HepG2 (cell line): ENCODE data around the gene NABP2. TPM values are rescaled to one million over a fixed set of nuclear protein-coding genes. Genes with fewer than 3 reads are reported as not detected.

Experiments
- FOXA3 ChIP-seq: IDR thresholded peaks from 2 replicates; pipeline ENCODE4 v1.6.1; 2016; ENCODE audit warnings: missing genetic modification reagents, missing compliant biosample characterization
- KLF6 ChIP-seq: IDR thresholded peaks from 2 replicates; pipeline ENCODE4 v1.8.0; 2016; ENCODE audit warnings: missing biosample characterization, missing genetic modification reagents
- MEF2D ChIP-seq: sonication (generic); formaldehyde crosslinking; IDR thresholded peaks from 2 replicates; pipeline ENCODE4 v1.5.1; 2020; ENCODE audit warnings: mild to moderate bottlenecking, missing genetic modification reagents
- STAT6 ChIP-seq: sonication (generic); formaldehyde crosslinking; IDR thresholded peaks from 2 replicates; pipeline ENCODE4 v1.4.0; 2020; ENCODE audit warnings: missing genetic modification reagents, mild to moderate bottlenecking, borderline replicate concordance
- ZNF337 ChIP-seq: sonication (generic); formaldehyde crosslinking; IDR thresholded peaks from 2 replicates; pipeline ENCODE4 v1.5.1; 2020; ENCODE audit warnings: missing genetic modification reagents, low read depth, mild to moderate bottlenecking, borderline replicate concordance
- ZNF431 ChIP-seq: sonication (generic); formaldehyde crosslinking; IDR thresholded peaks from 2 replicates; pipeline ENCODE4 v1.9.0; 2022; ENCODE audit warnings: missing genetic modification reagents, low read depth, mild to moderate bottlenecking, borderline replicate concordance
- ZNF614 ChIP-seq: IDR thresholded peaks from 2 replicates; pipeline ENCODE4 v1.6.1; 2018; ENCODE audit warnings: missing biosample characterization, missing genetic modification reagents, inconsistent platforms, borderline replicate concordance
- ZNF7 ChIP-seq: IDR thresholded peaks from 2 replicates; pipeline ENCODE4 v1.6.1; 2016; ENCODE audit warnings: missing biosample characterization, missing genetic modification reagents
- ZNF749 ChIP-seq: sonication (generic); formaldehyde crosslinking; IDR thresholded peaks from 2 replicates; pipeline ENCODE4 v1.8.0; 2022; ENCODE audit warnings: mild to moderate bottlenecking, missing genetic modification reagents, moderate library complexity, borderline replicate concordance
- ZNF781 ChIP-seq: sonication (generic); formaldehyde crosslinking; IDR thresholded peaks from 2 replicates; pipeline ENCODE4 v1.5.1; 2020; ENCODE audit warnings: borderline replicate concordance, mild to moderate bottlenecking, missing genetic modification reagents; ENCODE audit errors: not compliant biosample characterization
- ZNF850 ChIP-seq: sonication (generic); formaldehyde crosslinking; conservative IDR thresholded peaks from 2 replicates; pipeline ENCODE4 v1.9.0; 2021; ENCODE audit warnings: mild to moderate bottlenecking, missing genetic modification reagents
- polyA plus RNA-seq, 8 experiments: library from polyadenylated mRNA; depleted of rRNA in 3 of 8; stranded (reverse) in 7 of 8; unstranded in 1 of 8; fragments of >200 nt; fragmentation: Illumina TruSeq in 4 of 8; extraction: Trizol in 4 of 8; gene quantifications; 2 replicates each; pipeline versions ENCODE4 v1.2.1 to v1.2.3, GENCODE V29; 2011 to 2016; ENCODE audit warnings: low read depth in 4 of 8, missing spikeins in 1 of 8, mixed read lengths in 1 of 8; ENCODE audit not compliant: insufficient read depth in 1 of 8
- total RNA-seq, 5 experiments: library from RNA; depleted of rRNA; stranded (reverse); fragments of >200 nt; fragmentation: Illumina TruSeq; extraction: Trizol; gene quantifications; 2 replicates each; pipeline ENCODE4 v1.2.3, GENCODE V29; 2016; ENCODE audit warnings: low read depth in 1 of 5
- TF ChIP-seq, protein P1 (sequence below): sonication (generic); formaldehyde crosslinking; IDR thresholded peaks from 2 replicates; pipeline ENCODE4 v1.8.0; 2023; ENCODE audit warnings: mild to moderate bottlenecking, missing genetic modification reagents
- TF ChIP-seq, protein P2 (sequence below): sonication (generic); formaldehyde crosslinking; IDR thresholded peaks from 2 replicates; pipeline ENCODE4 v1.4.0; 2020; ENCODE audit warnings: missing genetic modification reagents, mild to moderate bottlenecking, borderline replicate concordance
- TF ChIP-seq, protein P3 (sequence below), 2 experiments: sonication (generic) in 1 of 2; formaldehyde crosslinking in 1 of 2; IDR thresholded peaks; 2 replicates each; pipeline versions ENCODE4 v1.4.0 to v1.6.1; 2018 to 2020; ENCODE audit warnings: missing genetic modification reagents in 2 of 2, borderline replicate concordance in 1 of 2, low read depth in 1 of 2, mild to moderate bottlenecking in 1 of 2, missing biosample characterization in 1 of 2
- TF ChIP-seq, protein P4 (sequence below): sonication (generic); formaldehyde crosslinking; IDR thresholded peaks from 2 replicates; pipeline ENCODE4 v1.4.0; 2020; ENCODE audit warnings: missing genetic modification reagents, borderline replicate concordance

Gene NABP2
- total and polyA plus RNA-seq, 2 of the 13 experiments (the other 11 are each of a cell fraction or from before 2014, with no cell fraction given): 33.2 to 35.5 TPM

- peak; percentile 72 for TF ChIP-seq ZNF614 (CRISPR knock-in tag)
- no peak for TF ChIP-seq ZNF7
- TF ChIP-seq MEF2D (CRISPR knock-in tag): peak; percentile 69; the same call in 1 of the 2 replicates
- no peak for TF ChIP-seq ZNF850
- peak; percentile 61; the same call in 1 of the 2 replicates for TF ChIP-seq ZNF749
- TF ChIP-seq, protein P1, sequence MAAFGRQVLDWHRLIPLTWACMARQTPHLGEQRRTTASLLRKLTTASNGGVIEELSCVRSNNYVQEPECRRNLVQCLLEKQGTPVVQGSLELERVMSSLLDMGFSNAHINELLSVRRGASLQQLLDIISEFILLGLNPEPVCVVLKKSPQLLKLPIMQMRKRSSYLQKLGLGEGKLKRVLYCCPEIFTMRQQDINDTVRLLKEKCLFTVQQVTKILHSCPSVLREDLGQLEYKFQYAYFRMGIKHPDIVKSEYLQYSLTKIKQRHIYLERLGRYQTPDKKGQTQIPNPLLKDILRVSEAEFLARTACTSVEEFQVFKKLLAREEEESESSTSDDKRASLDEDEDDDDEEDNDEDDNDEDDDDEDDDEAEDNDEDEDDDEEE (CRISPR knock-in tag): 0 out of 2 replicates have a peak, but pooled peaks have one; percentile 41
- peak; percentile 66 for TF ChIP-seq FOXA3 (CRISPR knock-in tag)
- no peak; the same call in 1 of the 2 replicates for TF ChIP-seq KLF6 (CRISPR knock-in tag)
- TF ChIP-seq ZNF337: peak; percentile 81; the same call in 1 of the 2 replicates
- TF ChIP-seq, protein P2, sequence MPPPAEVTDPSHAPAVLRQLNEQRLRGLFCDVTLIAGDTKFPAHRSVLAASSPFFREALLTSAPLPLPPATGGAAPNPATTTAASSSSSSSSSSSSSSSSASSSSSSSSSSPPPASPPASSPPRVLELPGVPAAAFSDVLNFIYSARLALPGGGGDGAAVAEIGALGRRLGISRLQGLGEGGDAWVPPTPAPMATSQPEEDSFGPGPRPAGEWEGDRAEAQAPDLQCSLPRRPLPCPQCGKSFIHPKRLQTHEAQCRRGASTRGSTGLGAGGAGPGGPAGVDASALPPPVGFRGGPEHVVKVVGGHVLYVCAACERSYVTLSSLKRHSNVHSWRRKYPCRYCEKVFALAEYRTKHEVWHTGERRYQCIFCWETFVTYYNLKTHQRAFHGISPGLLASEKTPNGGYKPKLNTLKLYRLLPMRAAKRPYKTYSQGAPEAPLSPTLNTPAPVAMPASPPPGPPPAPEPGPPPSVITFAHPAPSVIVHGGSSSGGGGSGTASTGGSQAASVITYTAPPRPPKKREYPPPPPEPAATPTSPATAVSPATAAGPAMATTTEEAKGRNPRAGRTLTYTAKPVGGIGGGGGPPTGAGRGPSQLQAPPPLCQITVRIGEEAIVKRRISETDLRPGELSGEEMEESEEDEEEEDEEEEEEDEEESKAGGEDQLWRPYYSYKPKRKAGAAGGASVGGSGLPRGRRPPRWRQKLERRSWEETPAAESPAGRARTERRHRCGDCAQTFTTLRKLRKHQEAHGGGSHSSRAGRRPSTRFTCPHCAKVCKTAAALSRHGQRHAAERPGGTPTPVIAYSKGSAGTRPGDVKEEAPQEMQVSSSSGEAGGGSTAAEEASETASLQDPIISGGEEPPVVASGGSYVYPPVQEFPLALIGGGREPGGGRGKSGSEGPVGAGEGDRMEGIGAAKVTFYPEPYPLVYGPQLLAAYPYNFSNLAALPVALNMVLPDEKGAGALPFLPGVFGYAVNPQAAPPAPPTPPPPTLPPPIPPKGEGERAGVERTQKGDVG (CRISPR knock-in tag): peak; percentile 52
- TF ChIP-seq, protein P3, sequence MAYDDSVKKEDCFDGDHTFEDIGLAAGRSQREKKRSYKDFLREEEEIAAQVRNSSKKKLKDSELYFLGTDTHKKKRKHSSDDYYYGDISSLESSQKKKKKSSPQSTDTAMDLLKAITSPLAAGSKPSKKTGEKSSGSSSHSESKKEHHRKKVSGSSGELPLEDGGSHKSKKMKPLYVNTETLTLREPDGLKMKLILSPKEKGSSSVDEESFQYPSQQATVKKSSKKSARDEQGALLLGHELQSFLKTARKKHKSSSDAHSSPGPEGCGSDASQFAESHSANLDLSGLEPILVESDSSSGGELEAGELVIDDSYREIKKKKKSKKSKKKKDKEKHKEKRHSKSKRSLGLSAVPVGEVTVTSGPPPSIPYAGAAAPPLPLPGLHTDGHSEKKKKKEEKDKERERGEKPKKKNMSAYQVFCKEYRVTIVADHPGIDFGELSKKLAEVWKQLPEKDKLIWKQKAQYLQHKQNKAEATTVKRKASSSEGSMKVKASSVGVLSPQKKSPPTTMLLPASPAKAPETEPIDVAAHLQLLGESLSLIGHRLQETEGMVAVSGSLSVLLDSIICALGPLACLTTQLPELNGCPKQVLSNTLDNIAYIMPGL (CRISPR knock-in tag; IDR thresholded peaks at IDR 0.05; ENCODE audit: borderline replicate concordance in 1 of 2, low read depth in 1 of 2): peak; percentile 78 to 84
- no peak for TF ChIP-seq ZNF781 (CRISPR knock-in tag)
- TF ChIP-seq, protein P4, sequence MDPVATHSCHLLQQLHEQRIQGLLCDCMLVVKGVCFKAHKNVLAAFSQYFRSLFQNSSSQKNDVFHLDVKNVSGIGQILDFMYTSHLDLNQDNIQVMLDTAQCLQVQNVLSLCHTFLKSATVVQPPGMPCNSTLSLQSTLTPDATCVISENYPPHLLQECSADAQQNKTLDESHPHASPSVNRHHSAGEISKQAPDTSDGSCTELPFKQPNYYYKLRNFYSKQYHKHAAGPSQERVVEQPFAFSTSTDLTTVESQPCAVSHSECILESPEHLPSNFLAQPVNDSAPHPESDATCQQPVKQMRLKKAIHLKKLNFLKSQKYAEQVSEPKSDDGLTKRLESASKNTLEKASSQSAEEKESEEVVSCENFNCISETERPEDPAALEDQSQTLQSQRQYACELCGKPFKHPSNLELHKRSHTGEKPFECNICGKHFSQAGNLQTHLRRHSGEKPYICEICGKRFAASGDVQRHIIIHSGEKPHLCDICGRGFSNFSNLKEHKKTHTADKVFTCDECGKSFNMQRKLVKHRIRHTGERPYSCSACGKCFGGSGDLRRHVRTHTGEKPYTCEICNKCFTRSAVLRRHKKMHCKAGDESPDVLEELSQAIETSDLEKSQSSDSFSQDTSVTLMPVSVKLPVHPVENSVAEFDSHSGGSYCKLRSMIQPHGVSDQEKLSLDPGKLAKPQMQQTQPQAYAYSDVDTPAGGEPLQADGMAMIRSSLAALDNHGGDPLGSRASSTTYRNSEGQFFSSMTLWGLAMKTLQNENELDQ (CRISPR knock-in tag): 0 out of 2 replicates have a peak, but pooled peaks have one; percentile 49
- TF ChIP-seq ZNF431: no peak
- no peak for TF ChIP-seq STAT6 (CRISPR knock-in tag)
These were observed 2.2 kb upstream of the NABP2 start, which contains the start of gene RNF41 (continued) for GRCh38 chr12:56221757-56222530.
